ENCODE data around the gene CATSPERB.
"Not testable (repeated sequence)": the region's sequence is repeated elsewhere in the genome, so short reads cannot be mapped to it uniquely, and the experiment has no call there.

Gene CATSPERB

GRCh38 chr14:91554535-91555332 is 177.2 kb downstream of the CATSPERB start:
- no peak for TF ChIP-seq CTCF (conservative IDR thresholded peaks at IDR 0.05; ENCODE audit: low read depth, low read length)
- no peak for DNase-seq (ENCODE audit: low read depth)
- H3K4me3 ChIP-seq (ENCODE audit: low read depth, low read length): no peak overlapping the region

- DNase-seq (ENCODE audit: low read depth): no peak
- H3K4me3 ChIP-seq (ENCODE audit: low read depth, low read length): no peak overlapping the region
- TF ChIP-seq CTCF (conservative IDR thresholded peaks at IDR 0.05; ENCODE audit: low read depth, low read length): no peak
These were observed 183.8 kb downstream of the CATSPERB start for GRCh38 chr14:91548108-91548507.

DNA sequence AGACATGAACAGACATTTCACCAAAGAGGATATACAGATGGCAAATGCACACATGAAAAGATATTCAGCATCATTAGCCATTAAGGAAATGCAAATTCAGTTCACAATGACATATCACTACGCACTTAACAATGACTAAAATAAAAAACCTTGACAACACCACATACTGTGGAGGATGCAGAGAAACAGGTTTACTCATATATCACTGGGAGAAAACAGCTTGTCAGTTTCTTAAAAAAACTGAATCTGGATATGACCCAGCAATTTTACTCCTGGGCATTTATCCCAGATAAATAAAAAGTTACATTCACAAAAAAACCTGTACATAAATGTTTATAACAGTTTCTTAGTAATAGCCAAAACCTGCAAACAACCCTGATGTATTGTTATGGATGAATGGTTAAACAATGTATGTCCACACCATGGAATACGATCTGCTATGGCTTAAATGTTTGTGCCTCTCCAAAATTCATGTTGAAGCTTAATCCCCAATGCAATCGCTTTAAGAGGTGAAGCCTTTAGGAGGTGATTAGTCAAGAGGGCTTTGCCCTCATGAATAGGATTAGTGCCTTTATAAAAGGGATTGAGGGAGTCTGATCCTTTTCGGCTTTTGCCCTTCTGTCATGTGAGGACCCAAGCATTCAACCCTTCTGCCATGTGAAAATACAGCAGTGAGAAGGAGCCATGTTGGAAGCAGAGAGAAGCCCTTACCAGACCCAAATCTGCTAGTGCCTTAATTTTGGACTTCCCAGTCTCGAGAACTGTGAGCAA is 185.8 kb downstream of the CATSPERB start:
- peak; percentile 5 for DNase-seq (ENCODE audit: low read depth)
- no peak for TF ChIP-seq CTCF (conservative IDR thresholded peaks at IDR 0.05; ENCODE audit: low read depth, low read length)
- no peak overlapping the region for H3K4me3 ChIP-seq (ENCODE audit: low read depth, low read length)

DNA sequence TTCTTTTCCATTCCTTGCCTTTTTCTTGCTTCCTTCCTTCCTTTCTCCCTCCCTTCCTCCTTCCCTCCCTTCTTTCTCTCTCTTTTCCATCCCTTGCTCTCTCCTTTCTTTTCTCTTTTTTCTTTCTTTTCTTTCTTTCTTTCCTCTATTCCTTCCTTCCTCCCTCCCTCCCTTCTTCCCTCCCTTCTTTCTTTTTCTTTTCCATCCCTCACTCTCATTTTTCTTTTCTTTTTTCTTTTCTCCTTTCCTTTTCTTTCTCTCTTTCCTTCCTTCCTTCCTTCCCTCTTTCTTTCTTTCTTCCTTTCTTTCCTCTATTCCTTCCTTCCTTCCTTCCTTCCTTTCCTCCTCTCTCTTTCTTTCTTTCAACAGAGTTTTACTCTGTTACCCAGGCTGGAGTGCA is 186.7 kb downstream of the CATSPERB start:
- no peak overlapping the region for H3K4me3 ChIP-seq (ENCODE audit: low read depth, low read length)

GRCh38 chr14:91536327-91536726 is 195.6 kb downstream of the CATSPERB start:
- no peak for DNase-seq (ENCODE audit: low read depth)
- H3K4me3 ChIP-seq (ENCODE audit: low read depth, low read length): no peak overlapping the region
- TF ChIP-seq CTCF (conservative IDR thresholded peaks at IDR 0.05; ENCODE audit: low read depth, low read length): no peak

More for the DNA sequence above, 186.7 kb downstream of the CATSPERB start:
- no peak for DNase-seq (ENCODE audit: low read depth)
- no peak for TF ChIP-seq CTCF (conservative IDR thresholded peaks at IDR 0.05; ENCODE audit: low read depth, low read length)

DNA sequence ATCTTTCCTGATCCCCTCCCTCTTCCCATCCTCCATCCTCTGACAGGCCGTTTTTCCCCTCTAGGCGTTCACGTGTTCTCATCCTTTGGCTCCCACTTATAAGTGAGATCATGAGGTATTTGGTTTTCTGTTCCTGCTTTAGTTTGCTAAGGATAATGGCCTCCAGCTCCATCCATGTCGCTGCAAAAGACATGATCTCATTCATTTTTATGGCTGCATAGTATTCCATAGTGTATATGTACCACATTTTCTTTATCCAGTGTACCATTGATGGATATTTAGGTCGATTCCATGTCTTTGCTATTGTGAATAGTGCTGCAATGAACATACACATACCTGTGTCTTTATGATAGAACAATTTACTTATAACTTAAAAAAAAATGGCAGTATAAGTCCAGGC is 197.8 kb downstream of the CATSPERB start:
- DNase-seq (ENCODE audit: low read depth); H3K4me3 ChIP-seq (ENCODE audit: low read depth, low read length): not testable (repeated sequence)

DNA sequence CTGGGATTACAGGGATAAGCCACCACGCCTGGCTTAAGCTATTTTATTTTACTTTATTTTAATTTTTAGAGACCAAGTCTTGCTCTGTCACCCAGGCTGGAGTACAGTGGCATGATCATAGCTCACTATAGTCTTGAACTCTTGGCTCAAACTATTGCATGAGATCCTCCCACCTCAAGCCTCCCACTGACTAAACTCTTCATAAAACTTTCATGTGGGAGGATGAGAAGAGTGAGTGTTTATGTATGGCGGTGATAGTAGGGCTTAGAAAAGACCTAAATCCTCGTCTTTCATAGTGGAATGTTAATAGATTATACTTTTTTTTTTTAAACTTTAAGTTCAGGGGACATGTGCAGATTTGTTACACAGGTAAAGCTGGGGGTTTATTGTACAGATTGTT is 198.3 kb downstream of the CATSPERB start:
- TF ChIP-seq CTCF (conservative IDR thresholded peaks at IDR 0.05; ENCODE audit: low read depth, low read length): no peak

More for the DNA sequence above, 198.3 kb downstream of the CATSPERB start:
- no peak for DNase-seq (ENCODE audit: low read depth)
- H3K4me3 ChIP-seq (ENCODE audit: low read depth, low read length): no peak overlapping the region

Measured in choroid plexus epithelial cell (primary cell).